UCSD-AML1 (cell line): ENCODE results near the gene GNG7.

ENCODE experiments used
- DNase-seq: peaks from one replicate; lab custom pipeline; 2025; ENCODE audit not compliant: unreplicated experiment; lab: John Stamatoyannopoulos, UW

Gene GNG7

DNA sequence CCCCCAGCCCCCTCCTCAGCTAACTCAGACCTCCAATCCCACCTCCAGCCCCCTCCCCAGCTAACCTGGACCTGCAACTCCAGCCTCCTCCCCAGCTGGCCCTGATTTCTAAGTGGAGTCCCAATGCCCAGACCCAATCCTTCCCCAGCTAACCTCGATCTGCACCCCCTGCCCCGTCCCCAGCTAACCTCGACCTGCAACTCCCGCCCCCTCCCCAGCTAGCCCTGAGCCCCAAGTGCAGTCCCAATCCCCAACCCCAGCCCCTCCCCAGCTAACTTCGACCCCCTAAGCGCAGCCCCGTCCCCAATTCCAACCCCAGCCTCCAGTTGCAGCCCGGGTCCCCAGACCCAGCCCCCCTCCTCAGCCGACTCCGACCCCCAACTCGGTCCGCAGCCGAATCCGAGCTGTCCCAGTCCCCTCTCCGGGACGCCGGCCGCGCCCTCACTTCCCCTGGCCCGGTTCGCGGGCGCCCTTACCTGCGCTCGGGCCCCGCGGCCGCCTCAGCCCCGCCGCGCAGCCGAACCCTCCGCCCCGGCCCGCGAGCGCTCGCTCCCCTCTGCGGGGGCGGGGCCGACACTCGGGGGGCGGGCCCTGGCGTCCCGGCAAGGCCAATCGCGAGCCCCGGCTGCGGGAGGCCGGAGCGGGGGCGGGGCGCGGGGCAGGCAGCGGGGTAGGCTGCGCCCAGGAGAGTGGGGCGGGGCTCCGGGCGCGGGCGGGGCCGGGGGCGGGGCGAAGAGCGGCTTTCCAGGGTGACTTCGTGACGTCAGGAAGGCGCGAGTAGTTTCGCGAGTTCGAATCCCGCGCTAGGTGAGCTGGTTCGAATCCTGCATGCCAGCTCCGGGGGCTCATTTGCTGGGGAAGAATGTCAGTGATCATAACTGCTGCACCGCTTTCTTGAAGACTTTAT is at the start of gene GNG7:
TSS of gene GNG7 (minus strand) at position 525 of the 907 bp plus-strand sequence. CDS start 182,006 bp downstream, outside the sequence.
- peak; percentile 96 for DNase-seq

DNA sequence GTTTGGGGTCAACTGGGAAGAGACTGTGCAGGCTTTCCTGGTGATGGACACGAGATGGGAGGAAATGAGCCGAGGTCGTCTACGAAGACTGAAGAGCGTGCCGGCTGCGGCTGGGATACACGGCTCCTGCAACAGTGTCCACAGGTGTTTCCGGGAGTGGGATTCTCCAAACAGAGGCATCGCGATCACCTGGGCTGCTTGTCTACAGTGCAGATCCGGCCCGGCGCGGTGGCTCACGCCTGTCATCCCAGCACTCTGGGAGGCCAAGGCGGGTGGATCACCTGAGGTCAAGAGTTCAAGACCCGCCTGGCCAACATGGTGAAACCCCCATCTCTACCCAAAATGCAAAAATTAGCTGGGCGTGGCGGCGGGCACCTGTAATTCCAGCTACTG is 48.9 kb upstream of the GNG7 start:
- DNase-seq = no peak

DNA sequence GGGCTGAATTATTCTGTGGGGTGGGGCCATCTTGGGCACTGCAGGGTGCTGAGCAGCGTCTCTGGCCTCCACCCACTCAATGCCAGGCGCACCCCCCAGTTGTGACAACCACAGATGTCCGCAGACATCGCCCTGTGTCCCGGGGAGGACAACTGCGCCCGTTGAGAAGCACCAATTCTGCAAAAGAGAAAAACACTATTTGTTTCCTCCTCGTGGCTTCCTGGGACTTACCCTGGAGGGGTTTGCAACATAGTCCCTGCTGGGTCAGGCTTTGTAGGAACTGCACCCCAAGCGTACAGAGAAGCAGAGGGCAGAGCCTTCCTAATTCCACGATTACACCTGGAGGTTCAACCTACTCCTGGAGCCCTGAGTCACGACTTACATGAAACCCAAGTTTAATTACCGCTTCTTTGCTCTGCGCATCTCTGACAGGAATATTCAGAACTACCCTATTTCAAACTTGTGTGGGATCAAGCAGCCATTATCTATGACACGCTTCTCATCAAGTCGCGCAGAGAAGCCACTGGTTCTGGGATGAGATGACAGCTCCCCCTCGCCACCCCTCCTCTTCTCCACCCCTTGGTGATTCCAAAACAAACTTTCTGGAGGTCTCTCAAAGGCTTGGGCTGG is 48.4 kb upstream of the GNG7 start:
- DNase-seq = no peak

DNA sequence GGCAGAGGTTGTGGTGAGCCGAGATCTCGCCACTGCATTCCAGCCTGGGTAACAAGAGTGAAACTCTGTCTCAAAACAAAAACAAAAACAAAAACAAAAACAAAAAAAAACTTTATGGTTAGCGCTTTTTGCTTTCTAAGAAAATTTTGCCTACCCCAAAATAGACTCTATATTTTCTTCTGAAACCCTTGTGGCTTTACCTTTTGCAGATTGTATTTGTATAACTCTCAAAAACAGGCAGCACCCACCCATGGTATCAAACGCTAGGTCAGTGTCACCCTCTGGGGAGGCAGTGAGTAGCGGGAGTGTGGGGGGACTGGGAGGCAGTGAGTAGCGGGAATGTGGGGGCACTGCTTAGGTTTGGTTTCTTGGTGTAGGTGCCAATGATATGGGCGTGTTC is 44.9 kb upstream of the GNG7 start:
- DNase-seq = no peak

DNA sequence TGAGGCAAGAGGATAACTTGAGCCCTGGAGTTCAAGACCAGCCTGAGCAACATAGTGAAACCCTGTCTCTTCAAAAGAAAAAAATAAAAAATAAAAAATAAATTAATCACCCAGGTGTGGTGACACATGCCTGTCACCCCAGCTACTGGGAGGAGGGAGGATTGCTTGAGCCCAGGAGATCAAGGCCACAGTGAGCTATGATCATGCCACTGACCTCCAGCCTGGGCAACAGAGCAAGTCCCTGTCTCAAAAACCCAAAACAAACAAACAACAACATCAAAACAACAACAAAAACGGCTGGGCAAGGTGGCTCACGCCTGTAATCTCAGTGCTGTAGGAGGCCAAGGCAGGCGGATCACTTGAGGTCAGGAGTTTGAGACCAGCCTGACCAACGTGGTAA is 41.6 kb upstream of the GNG7 start:
- no peak for DNase-seq

DNA sequence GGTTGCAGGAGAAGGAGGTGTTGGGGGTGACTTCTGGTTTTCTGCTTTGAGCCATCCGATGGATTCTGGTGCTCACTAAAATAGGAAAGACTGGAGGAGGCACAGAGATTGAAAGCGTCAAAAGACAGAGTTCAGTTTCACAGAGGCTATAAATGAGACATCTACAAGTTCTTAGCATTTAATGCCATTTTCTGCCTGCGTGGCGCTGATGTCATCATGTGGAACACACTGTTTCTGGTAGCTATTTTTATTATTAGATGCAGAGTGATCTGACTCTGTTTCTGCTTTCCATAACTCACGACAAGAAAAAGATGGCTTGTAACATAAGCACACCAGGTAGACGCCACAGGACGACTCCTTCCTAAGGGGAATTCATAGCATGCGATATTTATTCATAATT is 40.6 kb upstream of the GNG7 start:
- no peak for DNase-seq

DNA sequence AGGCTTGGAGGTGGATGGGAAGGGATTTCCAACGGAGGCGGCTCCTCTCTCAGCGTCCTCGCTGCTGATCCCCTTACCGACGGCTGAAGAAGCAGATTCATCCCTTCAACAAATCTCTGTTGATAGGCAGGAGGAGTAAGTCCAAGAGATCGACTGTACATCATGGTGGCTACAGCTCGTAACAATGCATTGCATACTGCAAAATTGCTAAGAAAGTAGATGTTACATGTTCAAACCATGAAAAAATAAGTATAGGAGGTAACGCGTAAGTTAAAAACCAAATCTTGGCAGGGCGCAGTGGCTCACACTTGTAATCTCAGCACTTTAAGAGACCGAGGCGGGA is 37.8 kb upstream of the GNG7 start:
- DNase-seq = no peak

DNA sequence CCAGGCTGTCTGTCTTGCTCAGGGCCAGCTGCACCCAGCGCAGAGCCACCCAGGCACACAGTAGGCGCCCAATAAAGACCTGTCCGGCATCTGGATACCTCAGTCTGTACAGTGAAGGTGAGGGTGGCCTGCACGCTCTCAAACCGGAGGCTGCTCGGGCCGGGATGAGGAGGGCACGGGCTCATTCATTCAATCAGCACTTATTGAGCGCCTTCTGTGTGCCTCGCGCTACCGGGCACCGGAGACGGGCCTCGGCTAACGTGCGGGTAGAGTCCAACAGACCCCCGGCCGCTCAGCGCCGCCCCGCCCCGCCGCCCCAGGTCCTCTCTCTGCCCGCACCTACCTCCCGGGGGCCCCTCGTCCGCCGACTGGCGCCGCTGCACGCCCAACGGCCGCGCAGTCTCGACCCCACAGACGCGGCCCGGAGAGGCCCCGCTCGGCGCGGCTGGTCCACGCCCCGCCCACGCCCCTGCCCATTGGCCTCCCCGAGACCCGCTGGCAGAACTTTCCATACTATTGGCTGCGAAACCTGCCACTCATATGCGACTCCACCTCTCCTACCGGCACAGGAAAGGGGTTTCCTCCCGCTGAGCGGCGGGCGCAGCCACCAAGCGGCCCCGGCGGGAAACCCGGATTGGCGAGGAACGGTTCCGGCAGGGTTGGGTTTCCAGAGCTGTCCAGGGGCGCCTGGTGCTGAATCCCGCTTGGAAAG is 37.3 kb upstream of the GNG7 start, which contains the start of gene SLC39A3:
TSS of gene SLC39A3 (minus strand) at position 416 of the 712 bp plus-strand sequence. CDS start 2,760 bp downstream, outside the sequence.
- peak; percentile 97 for DNase-seq

DNA sequence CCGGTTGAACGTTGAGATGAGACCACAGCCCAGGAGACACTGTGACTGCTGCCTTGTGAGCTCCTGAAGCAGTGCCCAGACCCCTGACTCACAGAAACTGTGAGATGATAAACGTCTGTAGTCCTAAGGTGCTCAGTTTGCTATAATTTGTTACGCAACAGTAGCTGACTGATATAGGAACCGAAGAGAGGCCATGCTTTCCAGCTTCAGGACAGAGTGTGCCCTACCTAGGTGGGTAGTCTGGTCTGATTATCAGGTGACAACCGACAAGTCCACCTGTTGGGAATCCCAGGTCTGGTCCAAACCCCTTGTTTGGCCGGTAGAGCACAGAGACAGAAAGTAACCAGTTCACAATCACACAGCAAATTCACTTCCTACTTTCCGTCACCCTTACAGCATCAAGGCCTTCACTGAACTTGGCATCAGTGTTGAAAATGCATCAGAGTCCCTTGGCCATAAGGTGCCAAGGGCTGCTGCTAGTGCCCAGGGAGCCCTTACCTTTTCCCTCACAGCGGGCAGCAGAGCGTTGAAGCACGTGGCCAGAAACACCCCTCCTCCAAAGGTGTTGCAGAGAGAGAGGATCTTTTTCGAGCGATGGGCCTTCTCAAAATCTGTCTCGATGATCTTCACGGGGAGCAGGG is 34.2 kb upstream of the GNG7 start:
- DNase-seq = no peak

DNA sequence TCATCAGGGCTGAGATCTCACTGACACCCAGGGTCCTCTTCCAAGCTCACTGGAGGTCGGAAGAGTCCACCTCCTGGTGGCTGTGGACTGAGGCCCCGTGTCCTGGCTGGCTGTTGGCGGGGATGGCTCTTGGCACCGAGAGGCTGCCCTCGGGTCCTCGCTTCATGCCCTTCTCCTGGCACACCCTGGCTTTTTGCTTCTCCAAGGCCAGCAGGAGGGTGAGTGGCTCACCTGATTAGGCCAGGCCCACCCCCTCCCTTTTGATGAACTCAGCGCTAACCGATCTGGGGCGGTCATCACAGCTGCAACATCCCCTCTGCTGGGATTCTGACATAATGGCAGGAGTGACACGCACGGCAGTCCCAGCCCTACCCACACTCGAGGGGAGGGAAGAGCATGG is 32.9 kb upstream of the GNG7 start:
- no peak for DNase-seq

DNA sequence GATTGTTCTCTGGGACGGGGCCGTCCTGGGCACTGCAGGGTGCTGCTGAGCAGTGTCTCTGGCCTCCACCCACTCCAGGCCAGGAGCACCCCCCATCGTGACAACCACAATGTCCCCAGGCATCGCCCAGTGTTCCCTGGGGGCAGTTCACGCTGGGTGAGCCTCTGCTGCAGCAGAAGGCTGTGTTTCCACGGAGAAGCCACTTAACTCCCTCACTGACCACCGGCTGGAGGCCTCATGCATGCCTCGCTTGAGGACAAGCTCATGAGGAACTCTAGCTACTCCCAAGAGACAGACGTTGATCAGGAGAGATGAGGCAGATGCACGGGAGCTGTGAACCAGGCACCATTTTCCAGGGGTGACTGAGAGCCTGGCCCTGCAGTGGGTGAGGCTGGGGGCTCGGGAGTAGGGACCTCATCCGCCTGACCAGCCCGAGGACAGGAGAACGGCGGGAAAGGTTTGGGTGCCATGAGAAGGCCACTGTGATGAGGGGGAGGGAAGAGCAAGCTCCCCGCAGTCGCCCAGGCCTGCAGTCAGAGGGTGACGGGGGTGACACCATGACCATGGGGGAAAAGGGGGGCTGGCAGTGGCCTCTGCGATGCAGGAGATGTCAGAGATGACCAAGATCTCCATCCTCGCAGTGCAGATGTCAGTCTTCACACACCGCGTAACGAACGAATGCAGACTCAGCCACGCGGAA is 32.2 kb upstream of the GNG7 start:
- no peak for DNase-seq

DNA sequence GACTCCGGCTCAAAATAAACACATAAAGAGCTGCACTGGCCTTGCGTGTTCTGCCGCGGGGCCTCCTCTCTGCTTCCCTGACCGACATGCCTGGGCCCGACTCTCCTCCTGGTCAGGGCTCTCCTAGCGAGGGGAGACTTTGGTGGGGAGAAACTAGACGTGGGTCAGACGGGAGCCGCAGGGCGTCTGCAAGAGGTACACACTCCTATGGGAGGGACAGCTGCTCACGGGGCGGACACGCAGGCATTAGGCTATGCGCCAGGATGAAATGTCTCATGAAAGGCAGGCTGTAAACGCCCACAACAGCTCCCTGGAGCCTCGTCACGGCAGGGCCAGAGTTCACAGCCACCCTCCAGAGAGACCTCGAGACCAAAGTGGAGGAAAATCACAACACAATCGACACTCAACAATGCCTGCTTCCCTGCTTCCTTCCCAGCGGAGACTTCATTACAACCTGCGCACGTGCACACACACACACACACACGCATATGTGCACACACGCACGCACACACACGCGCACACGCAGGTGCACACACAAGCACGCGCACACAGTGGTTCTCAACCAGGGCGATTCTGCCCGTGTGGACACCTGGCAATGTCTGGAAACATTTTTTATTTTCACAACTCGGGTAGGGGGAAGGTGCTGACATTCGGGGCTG is 31.6 kb upstream of the GNG7 start:
- no peak for DNase-seq

DNA sequence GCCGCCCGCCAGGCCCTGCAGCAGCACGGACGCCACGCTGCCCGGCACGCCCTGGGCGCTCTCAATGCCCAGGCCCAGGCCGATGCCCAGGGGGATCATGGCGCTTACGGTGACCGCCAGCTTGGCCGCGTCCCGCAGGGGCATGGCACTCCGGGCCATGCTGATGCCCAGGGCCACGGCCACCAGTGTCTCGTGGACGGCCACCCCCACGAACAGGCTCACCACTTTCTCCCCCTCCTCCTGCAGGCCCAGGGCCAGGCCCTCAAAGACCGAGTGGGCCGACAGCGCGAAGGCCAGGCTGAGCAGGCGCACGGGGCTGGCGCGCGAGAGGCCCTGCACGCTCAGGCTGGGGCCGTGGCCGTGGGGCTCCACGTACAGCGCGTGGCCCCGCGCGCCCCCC is 30.4 kb upstream of the GNG7 start:
- DNase-seq = no peak

DNA sequence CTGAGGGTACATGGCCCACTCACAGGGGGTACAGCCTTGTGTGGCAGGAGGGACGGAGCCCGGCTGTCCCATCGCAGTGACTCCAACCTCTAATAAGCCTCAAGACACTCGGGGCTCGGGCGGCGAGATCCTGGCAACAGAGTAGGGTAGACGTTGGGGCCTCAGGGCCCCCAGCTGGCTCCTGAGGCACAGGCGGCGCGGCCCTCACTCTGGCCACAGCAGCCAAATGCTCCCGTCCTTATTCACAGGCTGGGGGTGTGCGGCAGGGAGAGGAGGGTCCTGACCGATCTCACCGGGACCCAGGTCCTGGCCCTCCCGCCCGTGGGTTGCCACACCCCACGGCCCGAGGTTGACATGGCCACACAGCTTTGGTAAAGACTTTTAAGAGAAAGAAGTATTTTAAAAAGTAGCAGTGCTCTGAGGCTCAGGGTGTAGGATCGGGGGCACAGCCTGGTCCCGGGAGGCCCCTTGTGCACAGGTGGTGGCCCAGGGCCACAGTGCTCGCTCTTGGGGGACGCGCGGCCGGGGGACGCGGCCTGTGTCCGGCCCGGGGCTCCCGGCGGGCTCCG is 29.7 kb upstream of the GNG7 start:
- no peak for DNase-seq

DNA sequence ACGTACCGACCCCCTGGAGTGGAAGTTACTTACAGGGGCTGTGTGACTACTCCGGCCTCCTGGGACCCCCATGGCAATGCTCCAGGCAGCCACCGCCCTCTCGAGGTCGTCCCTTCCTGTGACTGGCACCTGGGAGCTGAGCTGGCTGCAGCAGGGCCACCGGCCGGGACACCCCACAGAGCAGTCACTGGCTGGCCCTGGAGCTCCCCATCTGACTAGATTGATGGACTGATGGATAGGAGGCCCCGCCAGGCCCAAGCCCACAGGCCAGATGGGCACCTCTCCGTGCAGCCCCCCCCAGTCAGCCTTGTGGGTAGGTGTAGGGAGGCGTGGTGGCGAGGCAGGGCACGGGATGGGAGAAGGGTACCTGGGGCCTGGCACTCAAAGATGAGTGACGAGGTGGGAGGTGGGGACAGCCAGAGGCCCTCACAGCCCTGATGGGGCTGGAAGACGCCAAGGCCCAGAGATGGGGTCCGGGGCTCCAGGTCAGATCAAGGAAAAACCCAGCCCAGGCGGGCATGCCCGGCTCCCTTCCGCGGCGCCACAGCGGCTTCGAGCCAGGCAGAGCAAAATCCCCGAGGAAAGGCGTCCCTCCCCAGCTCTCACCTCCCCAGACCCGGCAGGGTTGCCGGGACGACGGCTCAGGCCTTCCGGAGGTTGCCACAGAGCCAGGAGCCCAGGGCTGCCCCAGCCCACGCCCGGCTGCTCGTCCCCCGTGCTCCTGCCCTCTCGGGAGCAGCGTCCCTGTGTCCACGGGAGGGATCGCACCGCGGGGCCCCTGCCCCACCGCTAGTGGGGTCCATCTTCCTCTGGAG is 28.9 kb upstream of the GNG7 start:
- DNase-seq = no peak

DNA sequence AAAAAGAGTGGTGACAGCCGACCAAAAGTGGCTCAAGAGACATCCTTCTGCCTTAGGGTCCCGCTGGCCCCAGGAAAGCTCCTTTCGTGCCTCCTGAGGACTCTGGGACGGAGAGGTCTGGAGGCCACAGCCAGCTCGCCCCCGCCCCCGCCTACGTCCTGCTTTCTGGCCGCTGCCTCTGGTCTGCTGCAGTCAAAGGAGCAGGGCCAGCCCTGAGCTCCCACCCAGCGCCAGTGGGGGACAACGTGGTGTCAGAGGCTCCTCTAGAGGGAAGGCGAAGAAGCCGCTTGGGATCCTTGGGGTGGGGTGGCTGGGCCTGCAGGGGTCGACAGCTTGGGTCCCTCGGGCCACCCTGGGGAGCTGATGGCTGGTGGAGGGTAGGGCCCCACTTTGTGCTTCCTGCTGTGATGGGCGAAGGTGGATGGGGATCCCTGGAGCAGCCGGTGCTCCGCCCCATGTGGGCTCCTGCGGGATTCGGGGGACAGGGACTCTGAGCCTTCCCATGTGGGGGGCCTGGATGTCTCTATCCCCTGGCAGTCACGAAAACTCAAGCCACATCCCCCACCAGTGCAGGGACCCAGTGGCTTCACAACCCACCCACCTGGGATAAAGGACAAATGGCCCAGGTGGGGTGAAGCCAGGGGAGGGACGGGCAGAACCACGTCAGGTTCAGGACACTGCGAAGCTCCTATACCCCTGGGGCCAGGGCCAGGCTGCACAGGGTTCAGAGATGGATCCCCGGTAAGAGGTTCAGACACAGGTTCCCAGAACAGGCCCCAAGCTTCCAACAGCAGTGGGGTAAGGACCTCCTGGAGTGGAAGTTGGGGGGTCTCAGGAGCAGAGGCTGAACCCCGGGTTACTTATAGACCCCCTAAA is 27.7 kb upstream of the GNG7 start:
- DNase-seq = no peak

DNA sequence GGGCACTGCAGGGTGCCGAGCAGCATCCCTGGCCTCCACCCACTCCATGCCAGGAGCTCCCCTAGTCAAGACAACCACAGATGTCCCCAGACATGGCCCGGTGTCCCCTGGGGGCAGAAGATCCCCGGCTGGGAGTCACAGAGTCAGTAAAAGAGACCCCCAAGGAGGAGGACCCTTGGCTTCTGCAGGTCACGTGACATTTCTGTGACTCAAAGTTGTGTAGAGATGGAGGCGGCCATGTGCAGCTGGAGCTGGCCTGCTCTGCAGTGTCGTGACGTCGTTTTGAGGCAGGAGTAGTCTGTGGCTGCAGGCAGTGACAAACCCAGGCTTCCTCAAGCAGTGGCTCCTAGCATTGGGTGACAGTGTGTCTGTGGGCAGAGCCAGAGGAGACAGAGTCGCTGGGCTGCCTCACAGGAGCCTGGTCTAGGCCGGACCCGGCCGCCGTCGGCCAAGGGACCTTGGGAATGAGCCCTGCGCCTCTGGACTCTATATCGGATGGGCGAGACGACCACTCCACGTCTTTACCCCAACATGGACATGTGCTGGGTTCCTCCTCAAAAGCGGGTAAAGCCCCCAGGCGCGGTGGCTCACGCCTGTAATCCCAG is 26.4 kb upstream of the GNG7 start:
- no peak for DNase-seq

DNA sequence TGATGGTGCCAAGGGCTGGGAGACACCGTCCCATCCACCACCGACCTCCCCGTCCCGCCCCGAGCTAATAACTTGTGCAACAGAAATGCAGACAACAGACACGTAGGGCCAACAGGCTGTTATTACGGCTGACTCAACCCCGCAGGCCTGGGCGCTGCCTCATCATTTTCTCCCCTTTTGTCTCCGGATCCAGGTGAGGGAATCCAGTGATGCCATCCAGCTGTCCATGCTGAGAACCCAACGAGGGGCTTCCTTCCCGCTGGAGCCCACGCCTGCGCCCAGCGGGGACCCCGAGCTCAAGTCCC is 25.1 kb upstream of the GNG7 start:
- DNase-seq = no peak
